Activated T-cell treated with anti-CD3 and anti-CD28 coated beads, Interleukin-2, amount 50 U/mL, for 4 hours (primary cell): ENCODE data around the gene ARID3A. TPM values are rescaled to one million over a fixed set of nuclear protein-coding genes. Genes with fewer than 3 reads are reported as not detected.

Source experiments
- ATAC-seq, 2 donors: fragments of 200-7000 bp; cut with Tn5 transposase; one replicate each; pipeline ENCODE4 v1.10.0; 2021
- DNase-seq: peaks from one replicate; pipeline ENCODE4 v3.0.0-alpha.2; 2020
- H3K27me3 Mint-ChIP-seq: one replicate; pipeline ENCODE4 v1.8.0; 2021; ENCODE audit warnings: low read depth, mixed read lengths
- H3K36me3 Mint-ChIP-seq: one replicate; pipeline ENCODE4 v1.8.0; 2022; ENCODE audit warnings: mixed read lengths; ENCODE audit not compliant: insufficient read depth
- H3K4me1 Mint-ChIP-seq: one replicate; pipeline ENCODE4 v1.8.0; 2021; ENCODE audit warnings: low read depth, mixed read lengths
- H3K4me3 Mint-ChIP-seq: one replicate; pipeline ENCODE4 v1.8.0; 2021; ENCODE audit warnings: mild to moderate bottlenecking, moderate library complexity, mixed read lengths
- H3K9me3 Mint-ChIP-seq: one replicate; pipeline ENCODE4 v1.8.0; 2021; ENCODE audit warnings: mixed read lengths
- total RNA-seq, 3 donors: library from RNA; stranded (reverse); gene quantifications; one replicate each; pipeline ENCODE4 v1.2.1, GENCODE V29; 2021

Gene ARID3A
- total RNA-seq, 3 donors from 2014 or later: 7.3 to 13.2 (median 10.0) TPM

- no peaks in the 10 kb centered on the region for H3K9me3 Mint-ChIP-seq
- H3K4me1 Mint-ChIP-seq: peaks cover 19% of the 10 kb centered on the region
- H3K4me3 Mint-ChIP-seq: peak overlapping the region; percentile 37
- no peaks in the 10 kb centered on the region for H3K36me3 Mint-ChIP-seq
- DNase-seq: no peak
- ATAC-seq: no peak
- H3K27me3 Mint-ChIP-seq: no peaks in the 10 kb centered on the region
Observed at GRCh38 chr19:927780-928401, 2.1 kb downstream of the ARID3A start.

- Mint-ChIP-seq H3K27me3 (no peaks in the 10 kb centered on the region), H3K4me3 (no peak overlapping the region), H3K4me1 (peaks cover 19% of the 10 kb centered on the region), H3K9me3 (no peaks in the 10 kb centered on the region), H3K36me3 (no peaks in the 10 kb centered on the region)
- DNase-seq (no peak), ATAC-seq (no peak)
Observed at GRCh38 chr19:928471-929202, 2.8 kb downstream of the ARID3A start.

DNA sequence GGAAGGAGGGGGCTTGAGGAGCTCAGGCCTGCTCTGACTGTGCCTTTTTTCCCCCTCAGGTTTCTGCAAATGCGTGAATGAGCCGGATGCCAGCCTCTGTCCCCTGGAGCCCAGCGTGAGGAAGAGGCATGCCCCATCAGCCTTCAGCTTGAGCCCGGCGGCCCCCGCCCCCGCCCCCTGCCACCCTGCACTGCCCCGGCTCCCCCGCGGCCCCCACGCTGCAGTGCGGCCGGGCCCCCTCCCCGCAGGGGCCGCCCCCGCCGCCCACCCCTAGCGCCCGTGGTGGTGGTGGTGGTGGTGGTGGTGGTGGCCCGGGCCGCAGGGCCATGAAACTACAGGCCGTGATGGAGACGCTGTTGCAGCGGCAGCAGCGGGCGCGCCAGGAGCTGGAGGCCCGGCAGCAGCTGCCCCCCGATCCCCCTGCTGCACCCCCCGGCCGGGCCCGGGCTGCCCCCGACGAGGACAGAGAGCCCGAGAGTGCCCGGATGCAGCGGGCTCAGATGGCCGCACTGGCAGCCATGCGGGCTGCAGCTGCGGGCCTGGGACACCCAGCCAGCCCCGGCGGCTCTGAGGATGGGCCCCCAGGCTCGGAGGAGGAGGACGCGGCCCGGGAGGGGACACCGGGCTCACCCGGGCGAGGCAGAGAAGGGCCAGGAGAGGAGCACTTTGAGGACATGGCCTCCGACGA is 3.5 kb downstream of the ARID3A start:
- ATAC-seq: no peak
- no peak for DNase-seq
- Mint-ChIP-seq H3K4me1 (peaks cover 19% of the 10 kb centered on the region), H3K27me3 (no peaks in the 10 kb centered on the region), H3K9me3 (no peaks in the 10 kb centered on the region), H3K4me3 (no peak overlapping the region), H3K36me3 (no peaks in the 10 kb centered on the region)

GRCh38 chr19:929891-930258 is 4.0 kb downstream of the ARID3A start:
- Mint-ChIP-seq H3K4me3 (no peak overlapping the region), H3K36me3 (no peaks in the 10 kb centered on the region), H3K27me3 (no peaks in the 10 kb centered on the region), H3K4me1 (peaks cover 17% of the 10 kb centered on the region), H3K9me3 (no peaks in the 10 kb centered on the region)
- DNase-seq (no peak), ATAC-seq (no peak)

- H3K9me3 Mint-ChIP-seq: no peaks in the 10 kb centered on the region
- no peaks in the 10 kb centered on the region for H3K36me3 Mint-ChIP-seq
- ATAC-seq (peak; percentile 9 to 27), DNase-seq (no peak)
- peaks cover 16% of the 10 kb centered on the region for H3K4me1 Mint-ChIP-seq
- H3K27me3 Mint-ChIP-seq: no peaks in the 10 kb centered on the region
- H3K4me3 Mint-ChIP-seq: no peak overlapping the region
Observed at GRCh38 chr19:931860-932647, 6.2 kb downstream of the ARID3A start.

- peak; percentile 51 to 62 for ATAC-seq
- Mint-ChIP-seq H3K9me3 (no peaks in the 10 kb centered on the region), H3K4me1 (peaks cover 20% of the 10 kb centered on the region), H3K36me3 (no peaks in the 10 kb centered on the region), H3K4me3 (peak overlapping the region; percentile 67), H3K27me3 (no peaks in the 10 kb centered on the region)
- peak; percentile 31 for DNase-seq
Observed at GRCh38 chr19:932648-933552, 7.1 kb downstream of the ARID3A start.

GRCh38 chr19:933553-933882 is 7.7 kb downstream of the ARID3A start:
- Mint-ChIP-seq H3K27me3 (no peaks in the 10 kb centered on the region), H3K9me3 (no peaks in the 10 kb centered on the region), H3K4me1 (peaks cover 24% of the 10 kb centered on the region), H3K4me3 (no peak overlapping the region), H3K36me3 (no peaks in the 10 kb centered on the region)
- ATAC-seq: no peak
- no peak for DNase-seq

GRCh38 chr19:934197-934840 is 8.5 kb downstream of the ARID3A start:
- Mint-ChIP-seq H3K4me3 (no peak overlapping the region), H3K27me3 (no peaks in the 10 kb centered on the region), H3K9me3 (no peaks in the 10 kb centered on the region), H3K4me1 (peaks cover 24% of the 10 kb centered on the region), H3K36me3 (no peaks in the 10 kb centered on the region)
- DNase-seq (no peak), ATAC-seq (no peak)

GRCh38 chr19:934865-935479 is 9.1 kb downstream of the ARID3A start:
- H3K9me3 Mint-ChIP-seq: no peaks in the 10 kb centered on the region
- no peaks in the 10 kb centered on the region for H3K27me3 Mint-ChIP-seq
- ATAC-seq (no peak), DNase-seq (no peak)
- H3K4me1 Mint-ChIP-seq: peaks cover 25% of the 10 kb centered on the region
- H3K36me3 Mint-ChIP-seq: no peaks in the 10 kb centered on the region
- H3K4me3 Mint-ChIP-seq: no peak overlapping the region

GRCh38 chr19:936175-936546 is 10.3 kb downstream of the ARID3A start:
- Mint-ChIP-seq H3K27me3 (no peaks in the 10 kb centered on the region), H3K36me3 (no peaks in the 10 kb centered on the region), H3K4me3 (no peak overlapping the region), H3K9me3 (no peaks in the 10 kb centered on the region), H3K4me1 (peaks cover 27% of the 10 kb centered on the region)
- DNase-seq (no peak), ATAC-seq (no peak)

DNA sequence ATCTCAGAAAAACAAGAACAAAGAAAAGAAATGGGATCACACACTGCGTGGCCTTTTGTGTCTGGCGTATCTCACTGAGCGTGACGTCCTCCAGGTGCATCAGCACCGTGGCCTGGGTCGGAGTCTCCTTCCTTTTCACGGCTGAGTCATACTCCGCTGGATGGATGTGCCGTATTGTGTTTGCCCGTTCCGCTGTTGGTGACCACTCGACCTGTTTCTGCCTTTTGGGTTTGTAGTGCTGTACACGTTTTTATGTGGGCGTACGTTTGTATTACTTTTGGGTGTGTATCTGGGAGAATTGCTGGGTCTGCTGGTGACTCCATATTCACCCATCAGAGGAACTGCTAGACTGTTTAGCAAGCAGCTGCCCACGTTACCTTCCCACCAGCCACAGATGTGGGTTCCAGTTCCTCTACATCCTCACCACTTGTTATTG is 11.4 kb downstream of the ARID3A start:
- DNase-seq: peak; percentile 37
- no peak overlapping the region for H3K4me3 Mint-ChIP-seq
- no peaks in the 10 kb centered on the region for H3K9me3 Mint-ChIP-seq
- H3K27me3 Mint-ChIP-seq: no peaks in the 10 kb centered on the region
- H3K36me3 Mint-ChIP-seq: no peaks in the 10 kb centered on the region
- H3K4me1 Mint-ChIP-seq: peaks cover 29% of the 10 kb centered on the region
- ATAC-seq: peak; percentile 43 to 59

DNA sequence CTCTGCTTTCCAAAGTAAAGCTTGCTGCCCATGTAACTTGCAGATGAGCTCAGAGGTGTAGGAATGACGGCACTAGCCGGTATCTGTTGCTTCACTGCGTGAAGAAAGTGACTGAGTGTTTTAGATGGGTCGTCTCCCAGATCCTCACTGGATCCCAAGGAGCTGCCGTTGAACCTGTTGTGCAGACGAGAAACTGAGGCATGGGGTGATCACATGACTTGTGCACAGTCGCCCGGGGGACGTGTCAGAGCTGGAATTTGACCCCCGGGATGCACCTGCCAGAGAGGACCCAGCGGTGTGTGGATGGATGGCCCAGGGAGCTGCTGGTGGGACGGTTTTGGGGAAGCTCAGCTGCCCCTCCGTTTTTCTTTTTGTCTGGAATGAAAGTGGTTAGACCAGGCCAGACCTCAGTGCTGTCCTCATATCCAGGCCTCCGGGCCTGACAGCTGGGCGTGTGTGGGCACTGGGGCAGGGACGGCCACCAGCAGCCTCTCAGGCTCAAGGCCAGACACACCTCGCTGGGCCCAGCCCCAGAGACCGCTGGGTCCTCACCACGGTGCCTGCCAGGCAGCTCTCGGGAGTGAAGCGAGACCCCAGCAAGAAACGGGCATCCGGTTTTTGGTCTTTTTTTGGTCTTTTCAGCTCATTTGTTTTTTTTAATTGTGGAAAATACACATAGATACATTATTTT is 12.5 kb downstream of the ARID3A start:
- no peaks in the 10 kb centered on the region for H3K27me3 Mint-ChIP-seq
- ATAC-seq: no peak
- H3K4me3 Mint-ChIP-seq: no peak overlapping the region

More for the DNA sequence above, 12.5 kb downstream of the ARID3A start:
- no peaks in the 10 kb centered on the region for H3K9me3 Mint-ChIP-seq
- peaks cover 23% of the 10 kb centered on the region for H3K4me1 Mint-ChIP-seq
- H3K36me3 Mint-ChIP-seq: no peaks in the 10 kb centered on the region
- DNase-seq: no peak
